ENCODE results near the gene TRA2A. TPM values are rescaled to one million over a fixed set of nuclear protein-coding genes. Genes with fewer than 3 reads are reported as not detected.
A peak's percentile ranks its signal among the peaks of the same experiment; 100 is the strongest.

Gene TRA2A
- total RNA-seq, 4 donors from 2014 or later: 16.7 to 35.3 (median 28.7) TPM

- Histone ChIP-seq H3K9me3 (no peaks in the 10 kb centered on the region), H3K4me1 (peaks cover 26 to 30% (median 29%) of the 10 kb centered on the region in 4 donors), H3K4me3 (peak overlapping the region in 3 of 4 donors; percentile 29 to 36 (median 33)), H3K27me3 (peaks cover 14 to 99% (median 82%) of the 10 kb centered on the region in 4 donors), H3K36me3 (no peaks in the 10 kb centered on the region), H3K27ac (replicated peaks in 1 of 4) (no peak overlapping the region)
- DNase-seq (ENCODE audit: extremely low spot score): no peak
- TF ChIP-seq EP300 (IDR thresholded peaks at IDR 0.05) (no peak), POLR2AphosphoS5 (IDR thresholded peaks at IDR 0.05) (peak in 1 of 2 donors; percentile 49)
- intact Hi-C loops (cut with DNase I): no loop called here
- WGBS: 6% methylated on average over 15 of the region's 15 CpGs
These were observed 56.8 kb downstream of the TRA2A start for GRCh38 chr7:23474829-23475575.

- TF ChIP-seq POLR2A (IDR thresholded peaks at IDR 0.05; ENCODE audit: low read depth) (no peak), CTCF (IDR thresholded peaks at IDR 0.05) (no peak), POLR2AphosphoS5 (IDR thresholded peaks at IDR 0.05) (no peak), EP300 (IDR thresholded peaks at IDR 0.05) (no peak)
- intact Hi-C loops (cut with DNase I): no loop called here
- H3K27ac ChIP-seq (replicated peaks in 1 of 4): no peak overlapping the region
- H3K9me3 ChIP-seq: no peaks in the 10 kb centered on the region
- H3K27me3 ChIP-seq: peaks cover 20 to 100% (median 89%) of the 10 kb centered on the region in 4 donors
- peaks cover 33 to 37% (median 37%) of the 10 kb centered on the region in 4 donors for H3K4me1 ChIP-seq
- 5% methylated on average over 31 of the region's 66 CpGs for WGBS
- peak overlapping the region; percentile 29 to 53 (median 34) for H3K4me3 ChIP-seq
- no peaks in the 10 kb centered on the region for H3K36me3 ChIP-seq
- DNase-seq (ENCODE audit: extremely low spot score): peak; percentile 91
These were observed 57.5 kb downstream of the TRA2A start for GRCh38 chr7:23474094-23474828.

- 2% methylated on average over 10 of the region's 23 CpGs for WGBS
- Histone ChIP-seq H3K4me3 (peak overlapping the region; percentile 29 to 53 (median 34)), H3K27me3 (peaks cover 23 to 100% (median 93%) of the 10 kb centered on the region in 4 donors)
These were observed 58.0 kb downstream of the TRA2A start for GRCh38 chr7:23473844-23474093.

GRCh38 chr7:23472956-23473843, 58.6 kb downstream of the TRA2A start:
- Histone ChIP-seq H3K4me1 (peaks cover 43 to 48% (median 47%) of the 10 kb centered on the region in 4 donors), H3K27ac (replicated peaks in 1 of 4) (no peak overlapping the region), H3K36me3 (no peaks in the 10 kb centered on the region), H3K27me3 (peaks cover 23 to 100% (median 93%) of the 10 kb centered on the region in 4 donors), H3K4me3 (peak overlapping the region in 2 of 4 donors; percentile 33 to 36), H3K9me3 (no peaks in the 10 kb centered on the region)
- WGBS: 35% methylated on average over 16 of the region's 16 CpGs
- peak; percentile 53 for DNase-seq (ENCODE audit: extremely low spot score)
- TF ChIP-seq POLR2AphosphoS5 (IDR thresholded peaks at IDR 0.05) (no peak), CTCF (IDR thresholded peaks at IDR 0.05) (no peak), POLR2A (IDR thresholded peaks at IDR 0.05; ENCODE audit: low read depth) (no peak)
- intact Hi-C loops (cut with DNase I): no loop called here

More at GRCh38 chr7:23473844-23474093, 58.0 kb downstream of the TRA2A start:
- no peaks in the 10 kb centered on the region for H3K9me3 ChIP-seq
- peaks cover 38 to 42% (median 42%) of the 10 kb centered on the region in 4 donors for H3K4me1 ChIP-seq
- DNase-seq (ENCODE audit: extremely low spot score): peak; percentile 50
- no peaks in the 10 kb centered on the region for H3K36me3 ChIP-seq
- H3K27ac ChIP-seq (replicated peaks in 1 of 4): no peak overlapping the region
- intact Hi-C loops (cut with DNase I): no loop called here
- TF ChIP-seq POLR2AphosphoS5 (IDR thresholded peaks at IDR 0.05) (no peak), EP300 (IDR thresholded peaks at IDR 0.05) (no peak), POLR2A (IDR thresholded peaks at IDR 0.05; ENCODE audit: low read depth) (no peak), CTCF (IDR thresholded peaks at IDR 0.05) (no peak)
